Left cardiac atrium (tissue), 4 donors: ENCODE data around the gene LRFN2. TPM values are rescaled to one million over a fixed set of nuclear protein-coding genes. Genes with fewer than 3 reads are reported as not detected.

ENCODE experiments used
- ATAC-seq, 2 donors: fragments of 200-7000 bp; cut with Tn5 transposase; one replicate each; pipeline ENCODE4 v1.9.1; 2020; ENCODE audit warnings: mild to moderate bottlenecking in 2 of 2, moderate library complexity in 2 of 2
- DNase-seq: peaks from one replicate; pipeline ENCODE4 v3.0.0-alpha.2; 2020
- intact Hi-C, 2 donors: fragments of 100-400 bp; cut with DNase I; formaldehyde crosslinking; loops; one replicate each; pipeline versions ENCODE4 v1.14.1 to v1.15.1; 2022 to 2023
- long read RNA-seq: library from polyadenylated mRNA; unstranded; transcript quantifications from one replicate; pipeline ENCODE4 v2.0.0, GENCODE V29; 2021
- total RNA-seq, 2 donors: library from RNA; stranded (reverse); fragmentation: NEBNext Ultra II Directional; extraction: Animal tissue kit (Norgen Biotek cat#: 25700); gene quantifications; one replicate each; pipeline ENCODE4 v1.2.1, GENCODE V29; 2021
- donor health status: DM: no; HTN: yes; CAD: no.
- donor health status: DM: no; HTN: yes; CAD: no; lungs with severe emphysema.
- donor health status: DM: yes; HTN: yes; CAD: no.
- donor health status: Dilated cardiomyopathy.

LRFN2 gene
- total RNA-seq, result not detected
- long read RNA-seq, result 0 reads

DNA sequence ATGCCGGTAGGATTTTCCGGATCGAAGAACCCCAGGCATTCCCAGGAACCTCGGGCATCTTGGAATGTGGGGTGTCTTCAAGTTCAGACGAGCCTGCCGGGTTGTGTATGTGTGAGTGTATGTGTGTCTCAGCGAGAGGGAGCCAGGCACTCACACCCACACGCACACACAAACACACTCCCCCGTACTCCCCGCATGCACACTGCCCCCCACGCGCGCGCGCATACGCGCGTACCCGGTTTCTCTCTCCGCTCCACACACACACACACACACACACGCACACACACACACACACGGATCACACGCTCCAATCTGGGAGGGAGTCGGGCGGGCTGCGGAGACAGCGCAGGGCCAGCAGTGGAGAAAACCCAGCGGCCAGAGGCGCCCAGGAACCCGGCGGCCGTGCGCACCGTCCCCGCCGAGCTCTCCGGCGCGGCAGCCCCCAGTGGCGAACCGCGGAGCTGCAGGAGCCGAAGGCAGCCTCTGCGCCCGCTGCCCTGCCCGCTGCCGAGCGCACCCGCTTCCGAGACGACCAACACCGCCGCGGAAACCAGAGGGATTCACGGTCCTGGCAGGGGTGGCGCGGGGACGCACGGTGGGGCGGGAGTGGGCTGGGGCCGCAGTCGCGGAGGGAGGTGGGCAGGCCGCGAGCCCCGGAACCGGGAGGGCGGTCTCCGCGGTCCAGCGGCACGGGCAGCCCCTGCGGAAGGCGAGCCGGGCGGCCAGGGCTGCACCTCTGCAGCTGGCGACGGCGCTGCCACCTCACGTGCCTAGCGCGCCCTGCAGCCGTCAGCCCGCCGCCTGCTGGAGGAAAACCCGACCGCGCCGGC, at the start of gene LRFN2:
TSS of gene LRFN2 (minus strand) at position 125 of the 830 bp plus-strand sequence.
- ATAC-seq, result peak; percentile 95 to 96
- peak; percentile 66 for DNase-seq
- intact Hi-C loops, result loop anchor here (10.0 kb wide), 3 partner anchors 233 to 603 kb away; no protein-coding TSS in a partner anchor

DNA sequence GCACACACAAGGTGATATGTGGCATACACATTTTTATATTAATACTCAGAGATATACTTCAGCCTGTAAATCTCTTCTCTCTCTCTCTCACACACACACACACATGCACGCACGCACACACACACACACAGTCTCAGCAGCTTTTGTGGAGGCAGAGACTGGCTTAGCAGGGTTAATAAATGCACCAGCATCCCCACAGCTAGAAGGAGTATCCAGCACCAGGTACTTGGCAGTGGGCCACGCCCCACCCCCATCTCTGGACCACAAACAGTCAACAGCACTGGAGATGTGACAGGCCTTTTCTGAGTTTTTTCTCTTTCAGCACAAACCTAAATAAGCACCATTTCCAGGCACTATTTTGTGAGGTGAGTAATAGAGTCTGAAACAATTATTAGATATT, 47.3 kb upstream of the LRFN2 start:
- ATAC-seq (no peak), DNase-seq (no peak)
- intact Hi-C loops, result no loop called here

DNA sequence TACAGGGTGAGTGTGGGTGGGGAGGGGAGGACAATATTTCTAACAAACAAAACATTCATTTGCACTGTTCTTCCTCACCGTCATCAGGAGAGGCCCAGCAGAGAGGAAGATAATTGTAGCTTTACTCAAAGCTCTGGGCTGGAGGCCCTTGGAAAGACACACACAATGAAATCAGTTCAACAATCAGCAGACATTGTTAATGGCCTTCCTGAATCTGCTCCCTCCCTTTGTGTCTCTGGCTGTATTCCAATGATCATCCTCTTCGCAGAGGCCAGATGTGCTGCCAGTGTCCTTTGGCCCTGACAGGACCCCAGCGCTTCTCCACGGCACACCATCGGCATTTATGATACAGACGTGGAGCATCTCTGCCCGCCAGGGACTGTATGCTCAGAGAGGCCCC, 44.6 kb upstream of the LRFN2 start:
- intact Hi-C loops, result no loop called here
- DNase-seq (no peak), ATAC-seq (no peak)

DNA sequence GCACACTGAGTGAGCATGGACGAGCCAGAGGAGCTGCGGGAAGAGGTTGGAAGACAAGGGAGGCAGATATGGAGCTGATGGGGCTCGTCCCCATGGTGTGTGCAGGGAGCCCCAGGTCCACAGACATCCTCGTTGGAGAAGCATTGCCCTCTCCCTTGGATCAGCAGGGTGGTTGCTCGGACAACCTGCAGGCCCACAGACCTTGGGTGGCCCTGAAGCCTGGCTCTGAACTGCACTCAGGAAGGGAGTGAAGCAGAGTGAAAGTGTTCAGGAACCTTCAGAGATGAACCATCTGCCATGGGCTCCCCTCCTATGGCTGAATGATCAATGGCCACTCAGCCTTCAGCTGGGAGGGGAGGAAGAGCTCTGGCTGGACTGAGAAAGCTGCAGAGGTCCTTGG, 43.3 kb upstream of the LRFN2 start:
- DNase-seq, result no peak
- intact Hi-C loops, result no loop called here
- ATAC-seq, result no peak

DNA sequence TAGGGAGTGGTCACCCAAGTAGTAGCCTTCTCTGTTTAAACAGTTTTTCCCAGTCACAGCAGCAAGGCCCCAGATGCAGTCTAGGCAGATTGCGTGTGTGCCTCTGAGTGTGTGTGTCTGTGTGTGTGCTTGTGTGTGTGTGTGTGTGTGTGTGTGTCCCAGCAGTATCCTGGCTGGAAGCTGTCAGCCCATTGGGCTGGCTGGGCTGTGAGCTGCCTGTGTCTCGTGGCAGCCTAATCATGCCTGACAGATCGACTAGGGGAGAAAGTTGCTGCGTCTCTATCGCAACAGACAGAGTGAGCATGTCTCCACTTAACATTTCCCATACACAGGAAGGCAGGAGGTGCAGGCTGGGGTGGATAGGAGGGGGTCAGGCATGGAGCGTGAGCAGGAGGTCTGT, 42.9 kb upstream of the LRFN2 start:
- no peak for ATAC-seq
- intact Hi-C loops, result no loop called here
- no peak for DNase-seq

DNA sequence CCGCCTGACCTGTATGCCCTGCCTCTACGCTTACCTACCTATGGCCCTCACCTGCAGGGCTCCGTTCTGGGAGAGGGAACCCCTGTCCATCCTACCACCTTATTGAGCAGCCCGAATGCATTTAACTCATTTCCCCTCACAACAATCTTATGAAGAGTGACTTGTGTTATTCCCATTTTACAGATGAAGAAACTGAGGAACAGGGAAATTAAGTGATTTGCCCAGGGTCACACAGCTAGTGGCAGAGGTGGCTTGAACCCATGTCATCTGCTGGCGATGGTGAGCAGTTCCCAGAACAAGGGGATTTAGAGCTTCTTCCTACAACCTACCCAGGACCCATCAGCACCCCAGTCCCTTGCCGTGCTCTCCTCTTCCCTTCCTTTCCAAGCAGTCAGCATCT, 42.3 kb upstream of the LRFN2 start:
- intact Hi-C loops, result no loop called here
- ATAC-seq, result no peak
- DNase-seq, result no peak

DNA sequence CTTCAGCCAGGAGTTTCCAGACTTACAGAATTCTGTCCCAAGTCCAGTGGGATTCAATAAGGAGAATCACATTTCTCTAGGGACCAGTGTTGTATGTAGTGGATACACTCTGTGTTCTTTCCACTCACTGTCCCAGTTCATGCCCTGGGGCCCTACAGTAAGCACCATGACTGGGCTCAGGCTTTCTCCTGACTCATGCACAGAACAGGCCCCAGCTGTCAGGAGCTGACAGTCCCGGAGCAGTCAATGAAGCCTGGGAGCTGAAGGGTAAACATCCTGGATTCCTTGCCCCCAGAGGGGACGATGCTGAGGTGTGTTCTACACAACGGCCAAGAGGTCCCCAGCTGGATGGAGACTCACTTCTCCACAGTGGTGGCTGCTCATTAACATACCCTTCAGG, 40.2 kb upstream of the LRFN2 start:
- no peak for DNase-seq
- intact Hi-C loops, result no loop called here
- ATAC-seq, result no peak

DNA sequence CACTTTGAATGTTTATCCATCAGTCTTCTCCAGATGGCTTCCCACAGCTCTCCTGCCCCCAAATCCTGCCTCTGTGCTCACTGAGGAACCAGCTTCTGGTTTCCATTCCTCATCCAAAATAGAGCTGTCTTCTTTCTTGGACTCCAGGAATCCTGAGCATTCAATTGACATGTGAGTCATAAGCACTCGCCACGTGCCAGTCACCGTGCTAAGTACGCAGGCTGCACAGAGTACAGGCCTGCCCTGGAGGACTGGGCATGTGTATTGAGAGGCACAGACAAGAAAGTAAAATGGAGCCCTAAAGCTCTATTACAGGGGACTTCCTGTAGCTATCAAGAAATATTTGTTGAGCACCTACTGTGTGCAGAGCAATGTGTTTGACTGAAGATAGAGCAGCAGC, 39.7 kb upstream of the LRFN2 start:
- DNase-seq (no peak), ATAC-seq (no peak)
- intact Hi-C loops, result no loop called here

DNA sequence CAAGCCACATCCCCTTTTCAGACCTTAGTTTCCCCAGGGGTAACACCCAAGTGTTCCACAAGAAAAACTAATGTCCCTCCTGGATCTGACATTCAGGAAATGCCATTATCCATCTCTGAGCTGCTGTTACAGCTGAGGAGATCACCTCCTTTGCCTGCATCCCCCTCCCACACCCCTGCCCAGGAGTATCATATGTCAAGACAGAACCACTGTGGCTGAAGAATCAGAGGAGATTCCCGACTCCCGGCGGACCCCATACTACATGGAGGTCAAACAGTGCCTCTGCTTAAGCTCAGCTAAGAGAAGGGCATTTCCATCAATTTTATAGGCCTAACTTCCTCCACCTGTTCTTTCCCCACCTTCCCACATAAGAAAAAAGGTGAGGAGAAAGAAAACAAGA, 36.8 kb upstream of the LRFN2 start:
- DNase-seq (no peak), ATAC-seq (no peak)
- intact Hi-C loops, result no loop called here

DNA sequence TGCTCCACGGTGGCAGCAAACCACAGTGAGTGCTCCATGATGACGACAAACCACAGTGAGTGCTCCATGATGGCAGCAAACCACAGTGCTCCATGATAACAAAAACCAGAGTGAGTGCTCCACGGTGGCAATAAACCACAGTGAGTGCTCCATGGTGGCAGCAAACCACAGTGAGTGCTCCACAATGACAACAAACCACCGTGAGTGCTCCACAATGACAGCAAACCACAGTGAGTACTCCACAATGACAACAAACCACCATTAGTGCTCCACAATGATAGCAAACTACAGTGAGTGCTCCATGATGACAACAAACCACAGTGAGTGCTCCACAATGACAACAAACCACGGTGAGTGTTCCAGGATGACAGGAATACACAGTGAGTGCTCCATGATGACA, 36.0 kb upstream of the LRFN2 start:
- DNase-seq, result no peak
- no peak for ATAC-seq
- intact Hi-C loops, result no loop called here

DNA sequence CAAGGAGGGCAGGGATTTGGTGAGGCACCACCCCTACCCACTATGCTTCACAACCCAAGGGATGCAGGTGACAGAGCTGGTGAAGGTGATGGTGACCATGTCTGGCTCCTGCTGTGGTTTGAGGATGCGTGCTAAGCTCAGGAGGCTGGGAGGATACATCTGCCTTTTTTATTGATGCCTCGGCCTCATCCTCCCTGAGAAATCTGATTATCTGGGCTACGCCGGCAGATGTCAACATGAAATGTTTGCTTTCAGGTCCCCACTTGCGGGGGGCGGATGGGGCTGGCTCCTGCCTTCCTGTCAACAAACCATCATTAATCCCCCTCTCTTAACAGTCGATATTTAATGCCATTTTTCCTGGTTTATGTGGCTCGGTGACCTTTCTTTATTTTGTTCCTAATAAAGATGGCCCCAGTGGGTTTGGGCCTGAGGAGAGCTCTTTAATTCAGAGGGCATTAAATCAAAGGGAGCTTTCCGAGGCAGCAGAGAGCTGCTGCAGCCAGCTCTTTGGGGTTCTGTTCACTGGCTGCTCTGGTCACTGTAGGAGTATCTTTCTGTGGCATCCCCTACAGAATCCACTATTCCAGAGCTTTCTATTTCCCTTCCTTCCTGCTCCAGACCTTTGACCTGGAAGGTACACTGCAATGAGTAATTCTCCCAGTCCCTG, 33.5 kb upstream of the LRFN2 start:
- no peak for ATAC-seq
- DNase-seq, result no peak
- intact Hi-C loops, result no loop called here

DNA sequence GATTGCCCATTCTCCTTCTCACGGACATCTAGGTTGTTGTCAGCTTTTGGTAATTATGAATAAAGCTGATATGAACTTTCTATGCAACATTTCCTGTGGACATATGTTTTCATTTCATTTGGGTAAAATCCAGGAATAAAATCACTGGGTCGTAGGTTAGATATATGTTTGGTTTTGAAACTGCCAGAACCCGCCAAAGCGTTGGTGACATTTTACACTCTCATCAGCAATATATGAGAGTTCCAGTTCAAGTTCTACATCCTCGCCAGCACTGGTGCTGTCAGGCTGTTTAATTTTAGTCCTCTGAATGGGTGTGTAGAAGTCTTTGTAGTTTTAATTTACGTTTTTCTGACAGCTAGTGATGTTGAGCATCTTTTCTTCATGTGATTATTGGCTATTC, 27.5 kb upstream of the LRFN2 start:
- DNase-seq (no peak), ATAC-seq (no peak)
- intact Hi-C loops, result no loop called here

DNA sequence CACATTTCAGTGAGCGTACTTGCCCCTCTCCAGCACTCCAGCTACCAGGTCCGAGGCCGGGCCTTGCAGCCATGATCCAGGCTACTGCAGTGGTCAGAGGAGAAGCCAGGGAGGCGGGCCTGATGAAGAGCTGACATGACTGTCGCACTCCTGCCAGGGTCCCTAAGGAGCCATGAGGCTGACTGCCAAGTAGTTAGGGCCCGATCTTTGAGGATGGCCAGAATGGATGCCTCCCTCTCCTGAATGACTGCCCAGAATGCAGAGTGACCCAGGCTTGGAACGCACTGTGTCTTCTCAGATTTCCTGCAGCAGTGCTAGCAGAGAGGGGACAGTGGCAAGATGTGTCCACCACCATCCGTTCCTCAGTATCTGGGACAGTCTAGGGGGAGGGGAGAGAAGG, 24.7 kb upstream of the LRFN2 start:
- intact Hi-C loops, result no loop called here
- ATAC-seq, result peak; percentile 65 to 68
- no peak for DNase-seq

DNA sequence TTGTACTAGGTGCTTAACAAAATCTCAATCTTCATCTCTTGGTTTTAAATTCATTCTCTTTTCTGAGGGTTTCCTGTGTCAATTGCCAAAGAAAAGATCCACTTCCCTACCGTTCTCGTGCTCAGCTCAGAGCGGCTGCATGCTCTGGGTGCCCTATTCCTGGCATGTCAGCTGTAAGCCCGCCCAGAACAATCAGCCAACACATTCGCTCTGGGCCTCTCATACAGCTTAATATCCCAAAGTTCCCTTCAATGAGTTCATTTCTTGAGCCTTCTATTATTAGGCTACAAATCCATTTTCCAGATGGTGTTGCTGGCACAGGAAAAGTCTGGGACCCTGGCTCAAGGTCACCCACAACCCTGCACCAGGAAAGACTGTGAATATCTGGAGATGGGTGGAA, 24.3 kb upstream of the LRFN2 start:
- DNase-seq (no peak), ATAC-seq (peak; percentile 67 to 69)
- intact Hi-C loops, result no loop called here

DNA sequence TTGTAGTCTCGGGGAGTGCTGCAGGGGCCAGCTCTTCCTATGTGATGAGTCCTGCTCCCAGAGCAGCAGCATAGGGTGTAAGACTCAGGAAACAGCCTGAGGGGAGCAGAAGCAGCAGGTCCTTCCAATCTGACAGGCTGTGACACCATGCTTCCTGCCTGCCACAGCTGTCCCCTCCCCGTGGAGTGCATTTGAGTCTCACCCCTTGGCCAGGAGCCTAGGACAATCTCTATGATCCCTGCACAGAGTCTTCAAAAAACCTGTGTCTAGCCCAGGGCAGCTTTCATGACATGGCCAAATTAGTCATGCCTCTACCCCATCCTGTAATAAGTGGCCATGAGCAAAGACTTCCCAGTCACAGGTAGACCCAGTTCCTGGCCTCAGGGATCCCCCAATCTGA, 23.1 kb upstream of the LRFN2 start:
- intact Hi-C loops, result no loop called here
- DNase-seq, result no peak
- no peak for ATAC-seq

DNA sequence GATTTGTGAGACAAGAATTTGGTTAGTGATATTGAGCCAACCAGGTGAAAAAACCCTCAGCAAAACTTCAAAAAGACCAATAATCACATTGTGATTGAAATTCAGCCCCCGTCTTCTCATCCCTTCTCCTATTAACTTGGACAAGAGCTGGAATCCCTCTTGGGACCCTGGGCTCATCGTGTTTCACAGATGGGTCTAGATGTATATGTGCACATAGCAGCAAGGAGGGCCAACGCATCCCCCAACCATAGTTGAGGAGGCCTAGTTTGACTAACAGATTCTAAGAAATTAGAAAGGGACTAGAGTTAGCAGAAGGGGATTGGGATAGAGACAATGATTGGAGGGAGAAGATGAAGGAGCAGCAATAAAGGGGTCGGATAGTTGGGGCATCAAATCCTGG, 19.8 kb upstream of the LRFN2 start:
- intact Hi-C loops, result no loop called here
- no peak for DNase-seq
- ATAC-seq, result no peak

DNA sequence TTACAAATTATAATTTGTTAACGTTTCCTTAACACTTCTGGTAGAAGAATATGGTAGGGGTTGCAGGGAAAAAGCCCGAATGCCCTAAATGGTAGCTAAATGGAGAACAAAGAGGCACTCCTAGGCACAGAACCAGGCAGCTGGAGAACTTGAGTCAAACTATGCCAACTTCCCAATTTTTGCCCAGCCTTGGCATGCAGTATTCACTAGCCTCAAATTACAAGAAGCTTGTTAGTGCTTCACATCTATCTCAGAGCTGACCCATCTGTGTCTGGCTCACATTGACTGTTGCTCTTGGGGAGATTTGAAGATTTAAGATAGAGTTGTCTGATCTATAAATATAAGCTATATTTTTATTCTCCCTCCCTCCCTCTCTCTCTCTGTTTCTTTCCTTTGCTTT, 19.4 kb upstream of the LRFN2 start:
- no peak for DNase-seq
- intact Hi-C loops, result no loop called here
- no peak for ATAC-seq

DNA sequence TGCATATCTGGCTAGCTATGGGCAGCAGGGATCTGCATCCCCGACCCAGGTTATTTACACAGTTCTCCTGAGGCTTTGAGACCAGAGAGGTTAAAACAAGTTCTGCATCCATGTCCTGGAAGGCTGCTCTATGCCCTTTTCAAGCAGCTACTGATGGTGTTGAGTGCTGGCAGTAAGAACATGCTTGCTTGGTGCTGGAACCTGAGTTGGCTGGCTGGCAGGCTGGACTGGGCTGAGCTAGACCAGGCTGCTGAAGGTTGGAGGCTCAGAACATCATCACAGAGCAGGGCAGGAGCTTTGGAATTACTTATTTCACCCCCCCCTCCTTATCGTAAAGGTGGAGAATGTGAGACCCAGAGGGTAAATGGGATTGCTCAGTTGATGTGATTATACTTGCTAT, 16.9 kb upstream of the LRFN2 start:
- DNase-seq (no peak), ATAC-seq (peak in 1 of 2 donors; percentile 87)
- intact Hi-C loops, result no loop called here

DNA sequence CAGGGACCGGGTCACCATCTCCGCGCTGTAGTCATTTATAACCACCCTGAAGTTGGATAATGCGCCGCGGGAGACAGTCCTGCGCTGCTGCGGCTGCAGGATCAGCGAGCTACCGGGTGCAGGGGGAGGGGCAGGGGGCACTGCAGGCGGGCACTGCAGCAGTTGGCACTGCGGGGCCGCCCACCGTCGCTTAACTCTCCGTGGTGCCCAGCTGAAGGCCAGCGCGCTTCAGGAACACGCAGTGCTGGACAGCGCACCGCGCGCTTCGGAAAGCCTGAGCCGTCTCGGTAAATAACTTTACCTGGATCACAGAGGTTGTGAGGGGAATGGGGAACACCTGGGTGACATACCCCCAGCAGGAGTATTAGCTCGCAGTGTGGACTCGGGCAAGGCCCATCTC, 12.4 kb upstream of the LRFN2 start:
- ATAC-seq (peak; percentile 37 to 47), DNase-seq (no peak)
- intact Hi-C loops, result no loop called here

DNA sequence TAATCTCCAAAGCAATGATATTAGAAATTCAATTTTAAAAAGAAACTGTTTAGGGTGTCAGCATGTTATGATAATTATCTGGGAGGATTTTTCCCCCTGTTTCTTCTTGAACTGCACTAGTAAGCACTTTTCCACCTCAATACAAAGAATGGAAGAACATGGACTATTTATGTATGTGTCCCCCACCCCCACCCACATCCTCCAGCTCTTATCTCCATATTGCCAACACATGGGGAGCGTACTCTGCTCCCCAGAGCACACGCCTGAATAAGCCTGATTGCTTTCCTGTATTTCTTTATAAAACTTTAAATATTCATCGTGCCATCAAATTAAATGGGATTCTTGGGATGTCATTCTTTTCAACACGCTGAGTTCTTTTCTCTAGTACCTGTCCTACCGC, 11.4 kb upstream of the LRFN2 start:
- intact Hi-C loops, result no loop called here
- no peak for DNase-seq
- no peak for ATAC-seq

DNA sequence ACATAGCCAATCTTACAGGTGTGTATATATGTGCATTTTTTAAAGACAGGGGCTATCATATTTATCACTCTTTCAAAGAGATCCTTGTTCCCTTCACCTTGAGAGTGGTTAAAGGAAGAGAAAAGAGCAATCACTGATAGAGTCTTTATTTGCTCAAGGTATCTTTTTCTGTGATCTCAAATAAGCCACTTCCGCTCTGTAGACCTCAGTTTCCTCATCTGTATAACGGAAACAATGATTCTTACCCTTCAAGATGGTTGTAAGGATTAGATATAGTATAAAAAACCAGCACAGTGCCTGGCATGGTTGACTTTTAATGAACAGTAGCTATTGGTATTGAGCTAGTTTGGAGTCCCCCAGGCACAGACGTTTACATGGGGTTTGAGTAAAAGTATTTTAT, 10.1 kb upstream of the LRFN2 start:
- DNase-seq (no peak), ATAC-seq (no peak)
- intact Hi-C loops, result no loop called here
